KMS-11 (cell line): ENCODE data around the gene CTNNA1.

Experiments
- H2AFZ ChIP-seq: fragments of 200-600 bp; sonication (generic); 2 replicates; pipeline ENCODE4 v1.6.1; 2016; ENCODE audit warnings: antibody characterized with exemption, mixed run types, low read depth
- H3K27ac ChIP-seq: fragments of 200-600 bp; sonication (generic); 2 replicates; pipeline ENCODE4 v1.6.1; 2016; ENCODE audit warnings: mild to moderate bottlenecking, mixed run types
- H3K27me3 ChIP-seq: fragments of 200-600 bp; sonication (generic); 2 replicates; pipeline ENCODE4 v1.6.1; 2017; ENCODE audit warnings: mild to moderate bottlenecking, low read depth, mixed run types, moderate library complexity; ENCODE audit not compliant: insufficient read depth
- H3K36me3 ChIP-seq: fragments of 200-600 bp; sonication (generic); 2 replicates; pipeline ENCODE4 v1.6.1; 2017; ENCODE audit warnings: mild to moderate bottlenecking, mixed run types; ENCODE audit not compliant: insufficient read depth
- H3K4me1 ChIP-seq: fragments of 200-600 bp; sonication (generic); 2 replicates; pipeline ENCODE4 v1.6.1; 2016; ENCODE audit warnings: mild to moderate bottlenecking, low read depth, mixed run types; ENCODE audit not compliant: poor library complexity, severe bottlenecking
- H3K4me2 ChIP-seq: fragments of 200-600 bp; sonication (generic); 2 replicates; pipeline ENCODE4 v1.7.0; 2016; ENCODE audit warnings: mild to moderate bottlenecking, mixed run types
- H3K4me3 ChIP-seq: fragments of 200-600 bp; sonication (generic); IDR thresholded peaks from 2 replicates; pipeline ENCODE4 v1.6.1; 2017; ENCODE audit warnings: low read depth, low read length, mixed read lengths; ENCODE audit not compliant: insufficient read depth
- H3K79me2 ChIP-seq: fragments of 200-600 bp; sonication (generic); 2 replicates; pipeline ENCODE4 v1.6.1; 2016; ENCODE audit warnings: low read depth, mixed run types; ENCODE audit not compliant: insufficient read depth
- H3K9ac ChIP-seq: fragments of 200-600 bp; sonication (generic); 2 replicates; pipeline ENCODE4 v1.6.1; 2016; ENCODE audit warnings: mild to moderate bottlenecking, mixed run types
- H4K20me1 ChIP-seq: fragments of 200-600 bp; sonication (generic); 2 replicates; pipeline ENCODE4 v1.6.1; 2016; ENCODE audit warnings: mild to moderate bottlenecking, mixed run types; ENCODE audit not compliant: insufficient read depth
- CTCF ChIP-seq: fragments of 200-600 bp; sonication (generic); conservative IDR thresholded peaks from 2 replicates; pipeline ENCODE4 v1.6.1; 2017; ENCODE audit warnings: low read depth, mild to moderate bottlenecking, antibody characterized with exemption, low read length, moderate library complexity, mixed read lengths

CTNNA1 gene

GRCh38 chr5:138870611-138871010 lies 117.4 kb downstream of the CTNNA1 start:
- TF ChIP-seq CTCF = no peak
- no peaks in the 10 kb centered on the region for H3K27me3 ChIP-seq
- no peak overlapping the region for H3K4me2 ChIP-seq
- H3K4me3 ChIP-seq = no peak overlapping the region
- no peak overlapping the region for H3K9ac ChIP-seq
- no peaks in the 10 kb centered on the region for H3K79me2 ChIP-seq
- no peaks in the 10 kb centered on the region for H3K36me3 ChIP-seq
- H2AFZ ChIP-seq = no peak overlapping the region
- no peak overlapping the region for H3K27ac ChIP-seq
- no peaks in the 10 kb centered on the region for H3K4me1 ChIP-seq
- H4K20me1 ChIP-seq = no peaks in the 10 kb centered on the region

GRCh38 chr5:138872841-138873465 lies 119.7 kb downstream of the CTNNA1 start:
- H3K4me1 ChIP-seq = no peaks in the 10 kb centered on the region
- no peaks in the 10 kb centered on the region for H3K27me3 ChIP-seq
- no peak overlapping the region for H2AFZ ChIP-seq
- no peaks in the 10 kb centered on the region for H3K36me3 ChIP-seq
- no peak overlapping the region for H3K9ac ChIP-seq
- H3K27ac ChIP-seq = no peak overlapping the region
- no peaks in the 10 kb centered on the region for H3K79me2 ChIP-seq
- no peaks in the 10 kb centered on the region for H4K20me1 ChIP-seq
- H3K4me3 ChIP-seq = no peak overlapping the region
- no peak for TF ChIP-seq CTCF
- no peak overlapping the region for H3K4me2 ChIP-seq

GRCh38 chr5:138873466-138874221 lies 120.4 kb downstream of the CTNNA1 start:
- TF ChIP-seq CTCF = no peak
- no peaks in the 10 kb centered on the region for H4K20me1 ChIP-seq

GRCh38 chr5:138874241-138874640 lies 121.0 kb downstream of the CTNNA1 start:
- H3K27me3 ChIP-seq = no peaks in the 10 kb centered on the region
- no peaks in the 10 kb centered on the region for H3K4me1 ChIP-seq
- H3K79me2 ChIP-seq = no peaks in the 10 kb centered on the region
- no peak overlapping the region for H3K27ac ChIP-seq
- no peak overlapping the region for H3K9ac ChIP-seq
- H2AFZ ChIP-seq = no peak overlapping the region
- H3K36me3 ChIP-seq = no peaks in the 10 kb centered on the region
- no peak for TF ChIP-seq CTCF
- H3K4me3 ChIP-seq = no peak overlapping the region
- H4K20me1 ChIP-seq = no peaks in the 10 kb centered on the region
- H3K4me2 ChIP-seq = no peak overlapping the region

More at GRCh38 chr5:138873466-138874221, 120.4 kb downstream of the CTNNA1 start:
- H3K79me2 ChIP-seq = no peaks in the 10 kb centered on the region
- H3K4me3 ChIP-seq = no peak overlapping the region
- H3K27ac ChIP-seq = no peak overlapping the region
- no peak overlapping the region for H3K4me2 ChIP-seq
- H3K9ac ChIP-seq = no peak overlapping the region
- no peaks in the 10 kb centered on the region for H3K4me1 ChIP-seq
- no peaks in the 10 kb centered on the region for H3K27me3 ChIP-seq
- H3K36me3 ChIP-seq = no peaks in the 10 kb centered on the region
- no peak overlapping the region for H2AFZ ChIP-seq
